K562 (cell line): ENCODE results near the gene ZMYM1.

Source experiments
- KAT2B ChIP-seq: IDR thresholded peaks from one replicate; pipeline ENCODE4 v1.6.1; 2012; ENCODE audit warnings: low read depth, mild to moderate bottlenecking, control low read depth, inconsistent platforms, low read length, moderate library complexity
- U2AF1 ChIP-seq: fragments of 200-400 bp; formaldehyde crosslinking; optimal IDR thresholded peaks from 2 replicates; pipeline ENCODE3; 2017; ENCODE audit warnings: mild to moderate bottlenecking, low read depth, low read length, moderate library complexity
- ZNF124 ChIP-seq: sonication (generic); formaldehyde crosslinking; IDR thresholded peaks from 2 replicates; pipeline ENCODE4 v1.8.1; 2022; ENCODE audit warnings: missing genetic modification reagents
- ZNF146 ChIP-seq: IDR thresholded peaks from one replicate; pipeline ENCODE4 v1.6.1; 2018; ENCODE audit warnings: missing compliant biosample characterization; ENCODE audit not compliant: unreplicated experiment
- TF ChIP-seq, protein P1 (sequence below): fragments of 250-450 bp; sonication (Bioruptor Pico); IDR thresholded peaks from 2 replicates; pipeline ENCODE4 v1.5.0; 2021; ENCODE audit warnings: mild to moderate bottlenecking, borderline replicate concordance

DNA sequence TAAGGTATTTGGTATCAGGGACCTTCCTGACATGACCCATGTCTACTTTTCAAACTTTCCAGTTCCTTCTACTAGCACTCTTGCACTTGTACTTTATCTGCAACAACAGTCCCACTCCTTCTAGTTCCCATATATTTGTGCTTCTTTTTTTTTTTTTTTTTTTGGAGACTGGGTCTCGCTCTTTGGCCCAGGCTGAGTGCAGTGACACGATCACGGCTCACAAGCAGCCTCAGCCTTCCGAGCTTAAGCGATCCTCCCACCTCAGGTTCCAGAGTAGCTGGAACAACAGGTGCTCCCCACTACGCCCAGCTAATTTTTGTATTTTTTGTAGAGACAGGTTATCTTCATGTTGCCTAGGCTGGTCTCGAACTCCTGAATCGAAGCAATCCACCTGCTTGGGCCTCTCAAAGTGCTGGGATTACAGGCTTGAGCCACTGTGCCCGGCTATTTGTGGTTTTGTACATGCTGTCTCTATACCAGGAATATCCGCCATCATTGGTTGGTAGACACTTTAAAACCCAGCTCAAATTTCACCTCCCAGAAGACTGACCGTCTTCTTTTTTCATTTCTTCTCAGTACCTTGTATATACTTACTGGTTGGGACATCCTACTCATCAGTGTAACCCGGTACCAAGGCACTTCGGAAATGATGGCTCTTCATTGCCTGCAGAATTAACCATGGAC lies 1.1 kb downstream of the ZMYM1 start:
- TF ChIP-seq U2AF1 = no peak
- TF ChIP-seq, protein P1, sequence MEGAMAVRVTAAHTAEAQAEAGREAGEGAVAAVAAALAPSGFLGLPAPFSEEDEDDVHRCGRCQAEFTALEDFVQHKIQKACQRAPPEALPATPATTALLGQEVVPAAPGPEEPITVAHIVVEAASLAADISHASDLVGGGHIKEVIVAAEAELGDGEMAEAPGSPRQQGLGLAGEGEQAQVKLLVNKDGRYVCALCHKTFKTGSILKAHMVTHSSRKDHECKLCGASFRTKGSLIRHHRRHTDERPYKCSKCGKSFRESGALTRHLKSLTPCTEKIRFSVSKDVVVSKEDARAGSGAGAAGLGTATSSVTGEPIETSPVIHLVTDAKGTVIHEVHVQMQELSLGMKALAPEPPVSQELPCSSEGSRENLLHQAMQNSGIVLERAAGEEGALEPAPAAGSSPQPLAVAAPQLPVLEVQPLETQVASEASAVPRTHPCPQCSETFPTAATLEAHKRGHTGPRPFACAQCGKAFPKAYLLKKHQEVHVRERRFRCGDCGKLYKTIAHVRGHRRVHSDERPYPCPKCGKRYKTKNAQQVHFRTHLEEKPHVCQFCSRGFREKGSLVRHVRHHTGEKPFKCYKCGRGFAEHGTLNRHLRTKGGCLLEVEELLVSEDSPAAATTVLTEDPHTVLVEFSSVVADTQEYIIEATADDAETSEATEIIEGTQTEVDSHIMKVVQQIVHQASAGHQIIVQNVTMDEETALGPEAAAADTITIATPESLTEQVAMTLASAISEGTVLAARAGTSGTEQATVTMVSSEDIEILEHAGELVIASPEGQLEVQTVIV = no peak
- TF ChIP-seq KAT2B = no peak
- TF ChIP-seq ZNF146 = no peak
- TF ChIP-seq ZNF124 (CRISPR knock-in tag) = no peak
